CD4-positive, alpha-beta T cell (primary cell): Measurements from ENCODE around the gene CLTCL1. TPM values are rescaled to one million over a fixed set of nuclear protein-coding genes. Genes with fewer than 3 reads are reported as not detected.

ENCODE experiments used
- ATAC-seq: fragments of 200-7000 bp; cut with Tn5 transposase; one replicate; pipeline ENCODE4 v1.10.0; 2022; ENCODE audit warnings: mild to moderate bottlenecking; ENCODE audit not compliant: poor library complexity
- CTCF ChIA-PET: fragments of 350-600 bp; sonication (Branson Sonifier 250); formaldehyde crosslinking; loops from one replicate; lab custom pipeline; 2021; ENCODE audit warnings: antibody characterized with exemption, inconsistent platforms; lab: Charles Lee
- POLR2A ChIA-PET: fragments of 350-600 bp; sonication (Branson Sonifier 250); formaldehyde crosslinking; loops from one replicate; lab custom pipeline; 2021; ENCODE audit warnings: antibody characterized with exemption, inconsistent platforms; lab: Charles Lee
- DNase-seq, 14 experiments: peaks; one replicate each; pipeline ENCODE4 v3.0.0-alpha.2; 2013 to 2020; ENCODE audit warnings: mixed read lengths in 2 of 14
- H3K27ac ChIP-seq, 2 donors: one replicate each; pipeline versions ENCODE4 v1.5.1 to v1.7.0; 2013; ENCODE audit warnings: low read length in 2 of 2, low read depth in 1 of 2, mild to moderate bottlenecking in 1 of 2
- H3K27me3 ChIP-seq, 2 experiments: 1 replicate in 1 of 2; 2 replicates in 1 of 2; pipeline versions ENCODE4 v1.6.1 to v1.7.0; 2013; ENCODE audit warnings: low read length in 2 of 2, control low read depth in 1 of 2, mild to moderate bottlenecking in 1 of 2, moderate library complexity in 1 of 2; ENCODE audit not compliant: insufficient read depth in 2 of 2, control insufficient read depth in 1 of 2
- H3K36me3 ChIP-seq: one replicate; pipeline ENCODE4 v1.6.1; 2013; ENCODE audit warnings: low read length, control low read depth; ENCODE audit not compliant: insufficient read depth
- H3K4me1 ChIP-seq: one replicate; pipeline ENCODE4 v1.6.1; 2013; ENCODE audit warnings: low read length, control low read depth; ENCODE audit not compliant: insufficient read depth
- H3K4me3 ChIP-seq: one replicate; pipeline ENCODE4 v1.5.1; 2013; ENCODE audit warnings: mild to moderate bottlenecking, low read length, moderate library complexity
- H3K9me3 ChIP-seq, 2 experiments: 1 replicate in 1 of 2; 2 replicates in 1 of 2; pipeline versions ENCODE4 v1.6.1 to v1.7.0; 2013; ENCODE audit warnings: low read length in 2 of 2, mild to moderate bottlenecking in 2 of 2, control low read depth in 1 of 2, moderate library complexity in 1 of 2; ENCODE audit not compliant: control insufficient read depth in 1 of 2, insufficient read depth in 1 of 2
- H3K27ac Mint-ChIP-seq: one replicate; pipeline ENCODE4 v1.8.0; 2020; ENCODE audit warnings: mixed read lengths
- H3K27me3 Mint-ChIP-seq: one replicate; pipeline ENCODE4 v1.8.0; 2021; ENCODE audit warnings: mixed read lengths
- H3K36me3 Mint-ChIP-seq: one replicate; pipeline ENCODE4 v1.8.0; 2021; ENCODE audit warnings: low read depth, mixed read lengths
- H3K4me1 Mint-ChIP-seq: one replicate; pipeline ENCODE4 v1.8.0; 2021; ENCODE audit warnings: low read depth, mixed read lengths
- H3K4me3 Mint-ChIP-seq: one replicate; pipeline ENCODE4 v1.8.0; 2020; ENCODE audit warnings: mild to moderate bottlenecking, mixed read lengths
- H3K9me3 Mint-ChIP-seq: one replicate; pipeline ENCODE4 v1.8.0; 2020; ENCODE audit warnings: mixed read lengths
- CTCF ChIP-seq: fragments of 200-600 bp; IDR thresholded peaks from one replicate; pipeline ENCODE4 v1.8.0; 2022; ENCODE audit warnings: antibody characterized with exemption, mild to moderate bottlenecking
- intact Hi-C, 2 experiments: fragments of 100-400 bp; cut with DNase I in 1 of 2; cut with micrococcal nuclease in 1 of 2; formaldehyde crosslinking; loops; one replicate each; pipeline versions ENCODE4 v1.15.1 to v1.9.0; 2023 to 2025; cut with DNase I, micrococcal nuclease
- total RNA-seq, 174 experiments: library from RNA in 2 of 174; stranded (reverse) in 2 of 174; gene quantifications; one replicate each; pipeline ENCODE4 v1.2.3 and lab custom pipeline; 2021 to 2026

The CLTCL1 gene
- total RNA-seq, 2 experiments from 2014 or later = 0.52 to 1.5 TPM

- CTCF ChIA-PET = no interaction called here
- Histone ChIP-seq H3K9me3 (no peaks in the 10 kb centered on the region), H3K27ac (no peak overlapping the region), H3K27me3 (no peaks in the 10 kb centered on the region), H3K4me3 (no peak overlapping the region), H3K36me3 (no peaks in the 10 kb centered on the region), H3K4me1 (peaks cover 8% of the 10 kb centered on the region)
- no peaks in the 10 kb centered on the region for H3K36me3 Mint-ChIP-seq
- H3K27me3 Mint-ChIP-seq = no peaks in the 10 kb centered on the region
- ATAC-seq = no peak
- no peak overlapping the region for H3K27ac Mint-ChIP-seq
- H3K4me1 Mint-ChIP-seq = no peaks in the 10 kb centered on the region
- POLR2A ChIA-PET = no interaction called here
- no peak overlapping the region for H3K4me3 Mint-ChIP-seq
- DNase-seq = no peak
- intact Hi-C loops = no loop called here
- H3K9me3 Mint-ChIP-seq = no peaks in the 10 kb centered on the region
- TF ChIP-seq CTCF = no peak
Measured at GRCh38 chr22:19196841-19197612, 94.5 kb downstream of the CLTCL1 start.

- Histone ChIP-seq H3K36me3 (no peaks in the 10 kb centered on the region), H3K27ac (no peak overlapping the region), H3K4me1 (peaks cover 8% of the 10 kb centered on the region), H3K4me3 (no peak overlapping the region), H3K9me3 (no peaks in the 10 kb centered on the region), H3K27me3 (no peaks in the 10 kb centered on the region)
- no peaks in the 10 kb centered on the region for H3K27me3 Mint-ChIP-seq
- no peak for TF ChIP-seq CTCF
- ATAC-seq = no peak
- ChIA-PET POLR2A (no interaction called here), CTCF (no interaction called here)
- H3K36me3 Mint-ChIP-seq = no peaks in the 10 kb centered on the region
- intact Hi-C loops = loop anchor here in 1 of 2 experiments (2.0 kb wide), 1 partner anchor 39 kb away; no protein-coding TSS in a partner anchor
- H3K4me3 Mint-ChIP-seq = no peak overlapping the region
- no peaks in the 10 kb centered on the region for H3K9me3 Mint-ChIP-seq
- no peak for DNase-seq
- H3K27ac Mint-ChIP-seq = no peak overlapping the region
- H3K4me1 Mint-ChIP-seq = no peaks in the 10 kb centered on the region
Measured at GRCh38 chr22:19195796-19196731, 95.5 kb downstream of the CLTCL1 start.

GRCh38 chr22:19194766-19195536 is 96.6 kb downstream of the CLTCL1 start:
- H3K9me3 Mint-ChIP-seq = no peaks in the 10 kb centered on the region
- no peaks in the 10 kb centered on the region for H3K4me1 Mint-ChIP-seq
- Histone ChIP-seq H3K4me3 (no peak overlapping the region), H3K9me3 (no peaks in the 10 kb centered on the region), H3K4me1 (peaks cover 8% of the 10 kb centered on the region), H3K27me3 (no peaks in the 10 kb centered on the region), H3K36me3 (no peaks in the 10 kb centered on the region), H3K27ac (no peak overlapping the region)
- no peaks in the 10 kb centered on the region for H3K27me3 Mint-ChIP-seq
- intact Hi-C loops = loop anchor here in 1 of 2 experiments (2.0 kb wide), 1 partner anchor 38 kb away; no protein-coding TSS in a partner anchor
- no peak for DNase-seq
- ATAC-seq = no peak
- CTCF ChIA-PET = no interaction called here
- H3K27ac Mint-ChIP-seq = no peak overlapping the region
- no peak for TF ChIP-seq CTCF
- no peaks in the 10 kb centered on the region for H3K36me3 Mint-ChIP-seq
- POLR2A ChIA-PET = no interaction called here
- no peak overlapping the region for H3K4me3 Mint-ChIP-seq
